Stimulated activated CD8-positive, alpha-beta memory T cell treated with anti-CD3 and anti-CD28 coated beads, Interleukin-2, amount 100 ng/mL, for 48 hours (primary cell): ENCODE data around the gene ADD1.

Source experiments
- DNase-seq, 2 donors: peaks; one replicate each; pipeline ENCODE4 v3.0.0-alpha.2; 2020; ENCODE audit warnings: low read depth in 2 of 2

The ADD1 gene

DNA sequence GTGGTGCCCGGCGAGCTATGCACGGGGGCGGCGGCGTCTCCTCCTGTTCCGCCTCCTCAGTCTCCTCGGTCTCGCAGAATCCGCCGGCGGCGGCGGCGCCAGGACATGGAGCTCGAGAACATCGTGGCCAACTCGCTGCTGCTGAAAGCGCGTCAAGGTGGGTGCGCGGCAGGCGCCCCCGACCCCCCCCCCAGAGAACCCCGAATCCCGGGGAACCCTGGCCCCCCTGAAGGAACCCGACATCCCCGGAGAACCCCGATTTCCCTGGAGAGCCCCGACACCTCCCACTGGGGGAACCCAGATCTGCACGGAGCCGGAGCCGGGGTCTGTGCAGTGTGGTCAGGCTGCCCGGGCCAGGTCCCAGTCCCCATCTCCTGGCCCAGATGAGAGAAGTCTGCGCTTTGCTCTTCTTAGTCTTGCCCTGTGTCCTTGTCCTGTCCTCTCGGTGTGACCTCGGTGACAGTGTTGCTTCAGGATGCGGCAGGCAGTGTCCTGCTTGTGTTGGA, 120.4 kb downstream of the ADD1 start:
- DNase-seq, result no peak

DNA sequence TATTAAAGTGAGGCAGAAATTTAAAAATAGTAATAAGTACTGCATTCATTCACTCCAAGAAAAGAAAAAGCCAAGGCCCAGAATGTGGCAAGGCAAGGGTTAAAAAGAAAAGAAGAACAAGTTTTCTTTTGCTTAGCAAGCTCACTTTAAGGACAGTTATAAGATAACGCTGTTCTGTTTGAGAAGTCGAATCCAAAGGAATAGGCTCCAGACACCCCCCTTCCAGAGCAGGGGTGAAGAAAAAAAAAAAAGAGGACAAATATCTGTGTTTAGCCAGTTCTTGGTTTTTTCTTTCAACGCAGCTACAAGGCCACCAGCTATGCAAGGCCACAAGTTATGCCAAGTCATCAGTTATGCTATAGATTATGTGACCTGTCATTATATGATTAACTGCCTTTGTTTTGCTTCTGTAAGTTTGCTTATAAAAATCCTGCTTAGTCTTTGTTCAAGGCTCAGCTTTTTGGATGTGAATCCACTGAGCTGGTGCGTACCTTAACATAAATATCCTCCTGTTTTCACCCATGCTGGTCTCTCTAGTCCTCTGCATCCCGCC, 121.1 kb downstream of the ADD1 start:
- no peak for DNase-seq

DNA sequence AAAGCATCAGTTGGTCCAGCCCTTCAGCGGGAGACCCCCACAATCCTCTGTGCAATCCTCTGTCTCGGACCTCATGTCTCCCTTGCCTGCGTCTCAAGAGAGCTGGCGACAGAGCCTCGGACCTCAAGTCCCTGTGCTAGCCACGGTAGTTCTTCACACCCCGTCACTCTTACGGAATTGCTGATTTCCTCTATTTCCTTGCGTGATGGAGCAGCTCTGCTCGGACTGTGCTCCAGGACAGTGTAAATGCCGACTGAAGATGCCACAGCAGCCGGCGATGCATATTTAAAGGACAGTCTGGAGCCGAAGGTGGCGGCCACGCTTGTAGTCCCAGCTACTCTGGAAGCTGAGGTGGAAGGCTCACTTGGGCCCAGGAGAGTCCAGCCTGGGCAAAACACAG, 121.6 kb downstream of the ADD1 start:
- DNase-seq, result no peak

DNA sequence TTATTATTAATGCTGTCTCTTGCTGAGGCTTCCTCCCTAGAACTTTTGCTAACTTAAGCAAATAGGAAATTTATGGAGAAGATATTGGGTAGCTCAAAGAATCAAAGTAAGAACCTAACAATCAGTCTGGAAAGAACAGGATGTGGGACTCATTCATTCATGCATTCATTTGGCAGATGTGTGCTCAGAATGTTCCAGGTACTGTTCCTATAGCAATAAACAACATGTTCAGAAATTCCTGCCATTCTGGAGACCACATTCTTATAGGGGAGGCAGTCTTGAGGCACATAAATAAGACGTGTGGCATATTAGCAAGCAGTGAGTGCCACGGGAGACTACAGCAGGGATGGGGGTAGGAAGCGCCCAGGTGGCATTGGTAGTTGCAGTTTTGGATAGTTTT, 124.7 kb downstream of the ADD1 start:
- no peak for DNase-seq

DNA sequence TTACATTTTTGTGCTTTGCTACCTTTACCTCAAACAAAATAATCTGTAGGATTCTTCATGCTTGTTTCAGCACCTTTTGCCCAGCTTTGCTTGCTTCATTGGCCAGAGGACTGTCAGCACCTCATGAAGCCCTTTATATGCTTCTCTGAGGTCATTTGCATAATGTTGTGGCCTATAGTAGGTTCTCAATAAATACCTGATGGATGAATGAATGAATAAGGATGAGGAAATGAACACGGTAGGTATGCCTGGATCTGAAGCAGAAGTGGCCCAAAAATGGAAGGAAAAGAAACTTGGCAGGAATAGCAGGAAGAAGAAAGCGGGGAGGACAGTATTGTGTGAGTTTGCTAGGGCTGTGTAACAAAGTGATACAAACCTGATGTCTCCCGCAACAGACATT, 127.6 kb downstream of the ADD1 start:
- no peak for DNase-seq

DNA sequence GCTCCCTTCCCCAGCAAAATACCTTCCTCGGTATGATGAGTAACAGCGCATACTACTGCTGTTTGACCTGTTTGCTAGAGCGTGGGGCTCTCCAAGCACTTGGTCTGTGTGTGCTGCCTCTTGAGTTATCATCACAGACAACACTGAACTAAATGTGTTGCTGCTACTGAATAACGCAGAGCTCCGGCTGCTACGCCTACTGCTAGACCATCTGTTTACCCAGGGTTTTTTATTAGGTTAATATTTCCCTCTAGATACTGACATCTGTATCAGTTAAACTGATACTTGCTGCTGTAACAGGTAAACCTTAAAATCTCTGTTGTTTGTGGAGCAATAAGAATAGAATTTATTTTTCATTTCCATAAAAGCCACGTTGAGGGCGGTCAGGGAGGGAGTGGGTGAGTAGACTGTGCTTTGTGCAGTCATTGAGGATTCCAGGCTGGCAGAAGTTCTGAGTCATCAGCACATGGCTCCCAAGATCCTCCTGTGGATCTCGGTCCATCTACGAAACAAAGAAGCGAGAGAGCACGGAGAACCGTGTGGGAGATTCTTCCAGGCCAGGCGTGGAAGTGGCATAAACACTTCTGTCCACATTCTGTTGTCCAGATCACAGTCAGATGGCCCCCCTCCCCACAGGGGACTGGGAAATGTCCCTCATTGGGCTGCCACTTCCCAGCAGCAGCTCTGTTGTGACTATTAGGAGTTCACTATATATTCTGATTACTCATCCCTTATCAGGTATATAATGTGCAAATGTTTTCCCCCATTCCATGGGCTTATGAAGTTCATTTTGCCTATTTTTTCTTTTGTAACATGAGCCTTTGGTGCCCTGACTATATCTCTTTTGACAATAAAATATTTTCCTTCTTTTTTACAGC, 133.8 kb downstream of the ADD1 start:
- DNase-seq, result no peak
